Vagina (tissue), 2 donors: Measurements from ENCODE around the gene FEM1B. TPM values are rescaled to one million over a fixed set of nuclear protein-coding genes. Genes with fewer than 3 reads are reported as not detected.

ENCODE experiments used
- DNase-seq, 2 donors: peaks; one replicate each; pipeline ENCODE4 v3.0.0-alpha.2; 2017; ENCODE audit errors: extremely low spot score in 2 of 2
- H3K27ac ChIP-seq: fragments of 200-600 bp; sonication (generic); one replicate; pipeline ENCODE4 v1.5.1; 2019
- H3K27me3 ChIP-seq: fragments of 200-600 bp; sonication (generic); one replicate; pipeline ENCODE4 v1.5.1; 2019
- H3K36me3 ChIP-seq, 2 donors: fragments of 200-600 bp; sonication (generic); one replicate each; pipeline ENCODE4 v1.5.1; 2017 to 2019
- H3K4me1 ChIP-seq: fragments of 200-600 bp; sonication (generic); one replicate; pipeline ENCODE4 v1.5.1; 2019
- H3K4me3 ChIP-seq, 2 donors: fragments of 200-600 bp; sonication (generic); 1 replicate in 1 of 2; 2 replicates in 1 of 2; pipeline ENCODE4 v1.5.1; 2016 to 2019
- H3K9me3 ChIP-seq: fragments of 200-600 bp; sonication (generic); one replicate; pipeline ENCODE4 v1.5.1; 2019
- CTCF ChIP-seq, 3 experiments: fragments of 450-650 bp in 2 of 3; fragments of 200-600 bp in 1 of 3; sonication (generic) in 1 of 3; IDR thresholded peaks; one replicate each; pipeline ENCODE4 v1.5.1; 2017 to 2019; ENCODE audit warnings: antibody characterized with exemption in 3 of 3, mild to moderate bottlenecking in 2 of 3, moderate library complexity in 2 of 3
- POLR2A ChIP-seq, 2 donors: fragments of 450-650 bp; IDR thresholded peaks; one replicate each; pipeline ENCODE4 v1.6.1; 2017; ENCODE audit warnings: antibody characterized with exemption in 2 of 2, mild to moderate bottlenecking in 2 of 2, moderate library complexity in 2 of 2
- POLR2AphosphoS5 ChIP-seq, 2 donors: sonication (generic); formaldehyde crosslinking; IDR thresholded peaks; one replicate each; pipeline ENCODE4 v1.9.0; 2017; ENCODE audit warnings: antibody characterized with exemption in 2 of 2, mild to moderate bottlenecking in 2 of 2, low read depth in 1 of 2; ENCODE audit not compliant: insufficient read depth in 1 of 2
- intact Hi-C: fragments of 100-400 bp; cut with DNase I; formaldehyde crosslinking; loops from one replicate; pipeline ENCODE4 v1.15.1; 2023
- total RNA-seq: library from RNA; depleted of rRNA; stranded (reverse); fragments of >200 nt; gene quantifications from one replicate; pipeline ENCODE4 v1.2.3, GENCODE V29; 2016

FEM1B gene
- total RNA-seq, 1 donor from 2014 or later: 38.3 TPM

- Histone ChIP-seq H3K27ac (peak overlapping the region; percentile 79), H3K4me1 (peaks cover 16% of the 10 kb centered on the region), H3K36me3 (no peaks in the 10 kb centered on the region), H3K4me3 (no peak overlapping the region), H3K9me3 (no peaks in the 10 kb centered on the region), H3K27me3 (no peaks in the 10 kb centered on the region)
- TF ChIP-seq POLR2A (IDR thresholded peaks at IDR 0.05) (no peak), POLR2AphosphoS5 (IDR thresholded peaks at IDR 0.05; ENCODE audit: insufficient read depth in 1 of 2, low read depth in 1 of 2) (no peak), CTCF (IDR thresholded peaks at IDR 0.05) (no peak)
- intact Hi-C loops: loop anchor here (10.0 kb wide), 2 partner anchors 46 to 374 kb away; no protein-coding TSS in a partner anchor
- peak in 1 of 2 donors; percentile 71 for DNase-seq
Measured at GRCh38 chr15:68300115-68300940, 22.8 kb downstream of the FEM1B start.

- Histone ChIP-seq H3K27ac (no peak overlapping the region), H3K27me3 (no peaks in the 10 kb centered on the region), H3K9me3 (no peaks in the 10 kb centered on the region)
Measured at GRCh38 chr15:68301301-68301700, 23.8 kb downstream of the FEM1B start.

GRCh38 chr15:68302729-68303128 lies 25.2 kb downstream of the FEM1B start:
- TF ChIP-seq POLR2AphosphoS5 (IDR thresholded peaks at IDR 0.05; ENCODE audit: insufficient read depth in 1 of 2, low read depth in 1 of 2) (no peak), CTCF (IDR thresholded peaks at IDR 0.05) (no peak), POLR2A (IDR thresholded peaks at IDR 0.05) (no peak)
- no peaks in the 10 kb centered on the region for H3K9me3 ChIP-seq
- no peaks in the 10 kb centered on the region for H3K36me3 ChIP-seq
- no peak overlapping the region for H3K27ac ChIP-seq
- peak in 1 of 2 donors; percentile 71 for DNase-seq
- H3K4me3 ChIP-seq: no peak overlapping the region
- intact Hi-C loops: loop anchor here (10.0 kb wide), 2 partner anchors 48 to 372 kb away; no protein-coding TSS in a partner anchor
- peaks cover 27% of the 10 kb centered on the region for H3K4me1 ChIP-seq
- no peaks in the 10 kb centered on the region for H3K27me3 ChIP-seq

More at GRCh38 chr15:68301301-68301700, 23.8 kb downstream of the FEM1B start:
- Histone ChIP-seq H3K4me1 (peaks cover 18% of the 10 kb centered on the region), H3K36me3 (no peaks in the 10 kb centered on the region), H3K4me3 (no peak overlapping the region)
- intact Hi-C loops: loop anchor here (10.0 kb wide), 2 partner anchors 46 to 374 kb away; no protein-coding TSS in a partner anchor
- peak in 1 of 2 donors; percentile 67 for DNase-seq
- TF ChIP-seq POLR2AphosphoS5 (IDR thresholded peaks at IDR 0.05; ENCODE audit: insufficient read depth in 1 of 2, low read depth in 1 of 2) (no peak), CTCF (IDR thresholded peaks at IDR 0.05) (no peak), POLR2A (IDR thresholded peaks at IDR 0.05) (no peak)

GRCh38 chr15:68303134-68303533 lies 25.6 kb downstream of the FEM1B start:
- Histone ChIP-seq H3K4me3 (no peak overlapping the region), H3K4me1 (peaks cover 27% of the 10 kb centered on the region), H3K9me3 (no peaks in the 10 kb centered on the region), H3K27me3 (no peaks in the 10 kb centered on the region), H3K27ac (no peak overlapping the region), H3K36me3 (no peaks in the 10 kb centered on the region)
- intact Hi-C loops: loop anchor here (10.0 kb wide), 2 partner anchors 48 to 372 kb away; no protein-coding TSS in a partner anchor
- peak in 1 of 2 donors; percentile 62 for DNase-seq
- TF ChIP-seq POLR2A (IDR thresholded peaks at IDR 0.05): no peak
- no peak for TF ChIP-seq CTCF (IDR thresholded peaks at IDR 0.05)
- no peak for TF ChIP-seq POLR2AphosphoS5 (IDR thresholded peaks at IDR 0.05; ENCODE audit: insufficient read depth in 1 of 2, low read depth in 1 of 2)
